GM18519 (cell line): ENCODE data around the gene IRF2.

Experiments
- ATAC-seq: cut with Tn5 transposase; IDR thresholded peaks from one replicate; pipeline ENCODE4 v1.9.1; 2021; ENCODE audit warnings: mild to moderate bottlenecking, moderate library complexity; ENCODE audit not compliant: unreplicated experiment, low FRiP score

The IRF2 gene

GRCh38 chr4:184410748-184411147 is 63.6 kb downstream of the IRF2 start:
- ATAC-seq = no peak

GRCh38 chr4:184409911-184410692 is 64.2 kb downstream of the IRF2 start:
- ATAC-seq = no peak

DNA sequence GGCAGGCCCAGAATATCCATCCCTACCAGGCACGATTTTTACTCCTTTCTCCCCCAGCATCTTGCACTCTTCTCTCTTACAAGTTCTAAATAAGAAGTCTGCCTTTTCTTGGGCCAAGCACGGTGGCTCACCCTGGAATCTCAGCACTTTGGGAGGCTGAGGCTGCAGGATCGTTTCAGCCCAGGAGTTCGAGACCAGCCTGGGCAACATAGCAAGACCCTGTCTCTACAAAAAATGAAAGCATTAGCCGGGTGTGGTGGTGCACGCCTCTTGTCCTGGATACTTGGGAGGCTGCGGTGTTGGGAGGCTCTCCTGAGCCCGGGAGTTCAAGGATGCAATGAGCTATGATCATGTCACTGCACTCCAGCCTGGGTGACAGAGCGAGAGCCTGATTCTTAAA is 64.8 kb downstream of the IRF2 start:
- no peak for ATAC-seq

GRCh38 chr4:184408684-184409081 is 65.7 kb downstream of the IRF2 start:
- no peak for ATAC-seq

- no peak for ATAC-seq
These were observed 66.2 kb downstream of the IRF2 start for GRCh38 chr4:184408021-184408683.

DNA sequence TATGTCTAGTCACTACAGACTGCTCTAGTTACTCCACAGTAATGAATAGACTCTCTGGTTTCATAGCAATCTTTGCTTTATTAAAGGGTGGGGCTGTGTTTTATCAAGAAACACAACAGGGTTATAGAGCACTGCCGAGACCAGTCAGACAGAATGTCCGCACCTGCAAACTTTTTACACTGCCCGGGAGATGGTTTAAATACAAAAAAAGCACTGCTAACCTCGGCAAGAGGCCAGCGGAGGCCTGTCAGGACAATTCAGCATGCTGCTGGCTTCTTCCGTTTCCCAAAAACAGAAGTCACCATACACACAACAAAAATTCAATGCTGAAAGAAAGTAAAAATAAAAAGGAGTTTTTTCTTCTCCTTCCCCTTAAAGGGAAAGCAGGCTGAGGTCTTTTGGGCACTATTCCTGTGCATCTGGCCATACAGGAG is 67.4 kb downstream of the IRF2 start:
- no peak for ATAC-seq

- no peak for ATAC-seq
These were observed 70.3 kb downstream of the IRF2 start for GRCh38 chr4:184404047-184404446.

- no peak for ATAC-seq
These were observed 71.0 kb downstream of the IRF2 start for GRCh38 chr4:184403384-184403781.

DNA sequence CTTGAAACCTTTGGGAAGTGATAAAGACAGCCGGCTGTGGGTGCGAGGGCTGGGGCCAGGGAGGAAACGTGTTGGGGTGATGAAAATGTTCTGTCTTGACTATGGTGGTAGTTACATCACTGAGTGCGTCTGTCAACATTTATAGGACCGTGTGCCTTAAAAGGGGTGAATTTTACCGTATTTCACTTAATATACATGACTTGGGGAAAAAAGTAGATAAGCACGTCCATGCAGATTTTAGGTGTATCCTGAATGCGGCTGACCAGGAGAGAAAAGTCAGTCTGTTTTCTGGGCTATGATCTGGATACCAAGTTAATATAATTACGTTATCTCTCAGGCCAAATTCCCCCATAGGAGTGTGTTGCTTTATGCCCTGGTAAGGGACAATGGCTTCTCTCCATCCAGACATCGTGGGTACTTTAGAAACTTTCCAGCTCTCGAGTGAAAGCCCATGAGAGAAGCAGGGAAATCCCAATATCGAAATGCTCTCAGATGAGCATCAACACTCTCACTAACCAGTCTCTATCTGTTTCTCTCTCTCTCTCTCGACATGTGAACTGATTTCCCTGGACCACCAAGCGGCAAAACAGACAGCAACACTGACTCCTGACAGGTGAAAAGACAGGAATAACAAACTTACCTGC is 71.5 kb downstream of the IRF2 start:
- ATAC-seq = no peak

DNA sequence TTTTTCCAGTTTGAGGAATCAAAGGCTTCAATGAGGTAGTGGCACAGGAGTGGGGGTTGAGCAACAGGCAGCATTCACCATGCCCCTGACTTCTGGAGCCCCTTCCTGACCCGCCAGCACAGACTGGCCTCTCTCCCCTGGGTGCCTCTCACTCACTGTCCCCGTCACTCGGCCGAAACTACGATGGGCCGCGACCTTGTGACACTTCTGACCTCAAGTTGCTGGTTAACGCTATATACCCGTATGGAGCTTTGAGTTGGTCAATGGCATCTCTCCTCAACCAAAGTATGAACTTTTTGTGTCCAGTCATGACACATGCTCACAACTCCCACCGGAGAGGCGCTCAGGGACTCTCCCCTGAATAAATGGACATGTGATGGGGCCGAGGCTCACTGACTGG is 72.1 kb downstream of the IRF2 start:
- ATAC-seq = no peak

DNA sequence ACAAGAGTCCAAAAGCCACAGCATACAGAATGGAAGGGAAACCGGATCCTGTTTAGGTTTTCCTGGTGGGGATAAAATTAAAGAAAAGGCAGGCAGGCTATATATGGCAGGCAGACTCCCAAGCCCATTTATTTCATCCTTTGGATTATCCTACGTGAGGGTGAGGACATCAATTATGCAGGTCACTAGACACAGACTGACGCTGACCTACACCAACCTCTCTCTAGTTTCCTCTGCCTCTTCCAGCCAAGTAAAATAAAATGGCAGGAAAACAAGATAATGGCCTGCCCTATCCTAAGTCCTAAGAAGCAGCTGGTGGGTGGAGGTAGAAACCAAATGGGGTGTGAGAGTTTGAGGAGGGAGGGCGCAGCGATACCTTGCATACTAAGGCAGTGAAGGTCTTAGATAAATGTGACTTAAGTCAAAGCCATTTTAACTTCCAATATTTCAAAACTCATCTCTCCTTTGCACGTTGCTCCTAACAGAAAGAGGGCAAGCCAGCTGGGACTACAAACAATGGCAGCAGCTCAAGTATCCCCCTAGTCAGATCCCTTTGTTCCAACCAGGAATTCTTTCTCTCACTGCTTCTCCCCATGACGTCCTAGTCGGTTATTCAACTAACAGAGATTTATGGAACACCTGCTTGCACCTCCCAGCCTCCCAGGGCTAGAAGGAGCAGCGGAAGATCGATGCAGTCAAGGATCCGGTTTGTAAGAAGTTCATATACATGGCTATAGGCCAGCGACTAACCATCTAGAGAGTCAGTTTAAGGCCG is 72.8 kb downstream of the IRF2 start:
- ATAC-seq = no peak

- ATAC-seq = no peak
These were observed 73.5 kb downstream of the IRF2 start for GRCh38 chr4:184400891-184401290.

DNA sequence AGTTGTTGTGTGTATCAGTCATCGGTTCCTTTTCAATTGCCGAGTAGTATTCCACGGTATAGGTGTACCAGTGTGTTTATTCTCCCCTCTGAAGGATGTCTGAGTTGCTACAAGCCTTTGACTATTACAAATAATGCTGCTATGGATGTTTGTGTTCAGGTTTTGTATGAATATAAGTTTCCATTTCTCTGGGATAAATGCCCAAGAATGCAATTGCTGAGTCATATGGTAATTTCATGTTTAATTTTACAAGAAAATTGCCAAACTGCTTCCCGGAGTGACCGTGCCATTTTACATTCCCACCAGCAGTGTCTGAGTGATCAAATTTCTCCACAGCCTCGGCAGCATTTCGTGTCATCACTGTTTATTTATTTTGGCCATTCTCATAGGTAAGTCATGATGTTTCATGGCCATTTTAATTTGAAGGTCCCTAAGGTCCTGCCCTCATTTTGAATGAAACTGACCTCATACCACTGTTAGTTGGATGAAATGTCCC is 73.9 kb downstream of the IRF2 start:
- no peak for ATAC-seq

DNA sequence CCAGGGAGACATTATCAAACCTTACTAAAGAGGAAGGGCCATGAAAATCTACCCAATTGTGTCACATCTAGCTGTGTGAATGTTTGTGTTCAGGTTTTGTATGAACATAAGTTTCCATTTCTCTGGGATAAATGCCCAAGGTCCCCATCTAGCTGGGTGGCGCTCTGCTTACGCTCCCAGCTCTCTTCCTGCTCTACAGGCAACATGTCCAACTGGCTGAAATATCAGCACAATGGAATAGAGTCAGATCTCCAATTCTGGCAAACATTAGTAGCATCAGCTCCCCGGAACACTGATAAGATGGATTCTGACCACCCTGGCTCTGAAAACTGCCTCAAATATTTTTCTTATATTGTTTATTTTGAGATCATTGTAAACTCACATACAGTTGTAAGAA is 74.8 kb downstream of the IRF2 start:
- ATAC-seq = no peak

GRCh38 chr4:184398741-184399511 is 75.4 kb downstream of the IRF2 start:
- no peak for ATAC-seq

GRCh38 chr4:184397516-184398163 is 76.7 kb downstream of the IRF2 start:
- no peak for ATAC-seq

- no peak for ATAC-seq
These were observed 77.5 kb downstream of the IRF2 start for GRCh38 chr4:184396570-184397515.

- peak; percentile 84 for ATAC-seq
These were observed 78.4 kb downstream of the IRF2 start for GRCh38 chr4:184395971-184396391.
